Keratinocyte (primary cell): ENCODE data around the gene RAE1. TPM values are rescaled to one million over a fixed set of nuclear protein-coding genes. Genes with fewer than 3 reads are reported as not detected.
A peak's percentile ranks its signal among the peaks of the same experiment; 100 is the strongest.

Experiments used
- DNase-seq: peaks from one replicate; pipeline ENCODE4 v3.0.0-alpha.2; 2011; ENCODE audit warnings: low read depth, missing footprints, low spot score
- FAIRE-seq: peaks from 2 replicates; lab custom pipeline; 2011; peaks lifted over from hg19 to GRCh38; lab: Jason Lieb, UNC
- H2AFZ ChIP-seq: 2 replicates; pipeline ENCODE4 v1.6.0; 2012; ENCODE audit warnings: low read length, control low read depth, inconsistent platforms; ENCODE audit not compliant: control insufficient read depth
- H3K27ac ChIP-seq: 2 replicates; pipeline ENCODE4 v1.5.1; 2011; ENCODE audit warnings: low read length; ENCODE audit not compliant: control insufficient read depth, insufficient read depth
- H3K27me3 ChIP-seq: 3 replicates; pipeline ENCODE4 v1.6.0; 2011; ENCODE audit warnings: low read length; ENCODE audit not compliant: control insufficient read depth, insufficient read depth; ENCODE audit errors: extremely low read depth
- H3K36me3 ChIP-seq, 2 experiments: 2 replicates in 1 of 2; 3 replicates in 1 of 2; pipeline ENCODE4 v1.5.1; 2011; ENCODE audit warnings: low read length in 2 of 2, mild to moderate bottlenecking in 1 of 2; ENCODE audit not compliant: control insufficient read depth in 2 of 2, insufficient read depth in 2 of 2; ENCODE audit errors: extremely low read depth in 1 of 2
- H3K4me1 ChIP-seq: 3 replicates; pipeline ENCODE4 v1.5.1; 2011; ENCODE audit warnings: low read length; ENCODE audit not compliant: control insufficient read depth, insufficient read depth; ENCODE audit errors: extremely low read depth
- H3K4me2 ChIP-seq: 3 replicates; pipeline ENCODE4 v1.6.0; 2011; ENCODE audit warnings: low read depth, low read length; ENCODE audit not compliant: control insufficient read depth, insufficient read depth; ENCODE audit errors: extremely low read depth
- H3K4me3 ChIP-seq, 3 experiments: fragments of 200-600 bp in 1 of 3; sonication (generic) in 1 of 3; 2 replicates in 2 of 3; 3 replicates in 1 of 3; pipeline ENCODE4 v1.5.1; 2011 to 2016; ENCODE audit warnings: low read length in 3 of 3, mild to moderate bottlenecking in 3 of 3, control low read depth in 2 of 3, inconsistent platforms in 1 of 3, low read depth in 1 of 3, mixed read lengths in 1 of 3, mixed run types in 1 of 3, moderate library complexity in 1 of 3; ENCODE audit not compliant: control insufficient read depth in 2 of 3, insufficient read depth in 2 of 3; ENCODE audit errors: extremely low read depth in 1 of 3
- H3K79me2 ChIP-seq: 2 replicates; pipeline ENCODE4 v1.6.0; 2012; ENCODE audit warnings: low read length; ENCODE audit not compliant: control insufficient read depth, insufficient read depth
- H3K9ac ChIP-seq: 3 replicates; pipeline ENCODE4 v1.6.0; 2011; ENCODE audit warnings: low read length; ENCODE audit not compliant: control insufficient read depth, insufficient read depth; ENCODE audit errors: extremely low read depth
- H3K9me1 ChIP-seq: 3 replicates; pipeline ENCODE4 v1.6.0; 2011; ENCODE audit warnings: low read length; ENCODE audit not compliant: control insufficient read depth, insufficient read depth; ENCODE audit errors: extremely low read depth
- H3K9me3 ChIP-seq: 2 replicates; pipeline ENCODE4 v1.5.1; 2012; ENCODE audit warnings: low read depth, low read length; ENCODE audit not compliant: control insufficient read depth
- H4K20me1 ChIP-seq: 3 replicates; pipeline ENCODE4 v1.6.0; 2011; ENCODE audit warnings: low read length; ENCODE audit not compliant: control insufficient read depth, insufficient read depth; ENCODE audit errors: extremely low read depth
- CTCF ChIP-seq, 3 experiments: IDR thresholded peaks in 1 of 3; conservative IDR thresholded peaks in 1 of 3; optimal IDR thresholded peaks in 1 of 3; 2 replicates in 2 of 3; 3 replicates in 1 of 3; pipeline versions ENCODE3 to v1.5.1; 2011; ENCODE audit warnings: low read length in 3 of 3, mild to moderate bottlenecking in 3 of 3, moderate library complexity in 2 of 3, control low read depth in 1 of 3, inconsistent platforms in 1 of 3; ENCODE audit not compliant: insufficient read depth in 2 of 3; ENCODE audit errors: extremely low read depth in 1 of 3
- EZH2 ChIP-seq: IDR thresholded peaks from one replicate; pipeline ENCODE4 v1.6.1; 2012; ENCODE audit warnings: inconsistent platforms, mild to moderate bottlenecking, low read length, moderate library complexity
- dilution Hi-C: fragments of 300-500 bp; cut with MboI; formaldehyde crosslinking; loops from one replicate; pipeline ENCODE4 v1.7.0; 2020; ENCODE audit warnings: low sequenced_read_pairs; ENCODE audit not compliant: extremely low pct_ligation_motif_present
- polyA plus RNA-seq, 5 experiments: library from polyadenylated mRNA; depleted of rRNA in 3 of 5; stranded (reverse) in 3 of 5; stranded (forward) in 1 of 5; unstranded in 1 of 5; fragments of >200 nt; gene quantifications; 1 replicate in 1 of 5; 2 replicates in 3 of 5; 3 replicates in 1 of 5; pipeline versions ENCODE4 v1.2.1 to v1.2.3, GENCODE V29; 2011 to 2012; ENCODE audit warnings: missing spikeins in 2 of 5, low read depth in 1 of 5, low replicate concordance in 1 of 5

RAE1 gene
- polyA plus RNA-seq, 1 donor (not counting 4 experiments of a cell fraction or from before 2014, with no cell fraction given), result 32.4 TPM

GRCh38 chr20:57335392-57335791 lies 15.7 kb upstream of the RAE1 start:
- no peak overlapping the region for H3K27ac ChIP-seq
- TF ChIP-seq CTCF (optimal IDR thresholded peaks at IDR 0.05 in 1 of 3, IDR thresholded peaks at IDR 0.05 in 1 of 3, conservative IDR thresholded peaks at IDR 0.05 in 1 of 3; ENCODE audit: extremely low read depth in 1 of 3, insufficient read depth in 2 of 3, low read length in 3 of 3) (no peak), EZH2 (no peak)
- H3K4me2 ChIP-seq, result no peak overlapping the region
- H3K36me3 ChIP-seq, result no peaks in the 10 kb centered on the region
- no peak overlapping the region for H3K9ac ChIP-seq
- FAIRE-seq (no peak), DNase-seq (no peak)
- no peaks in the 10 kb centered on the region for H3K4me1 ChIP-seq
- no peaks in the 10 kb centered on the region for H3K79me2 ChIP-seq
- no peaks in the 10 kb centered on the region for H4K20me1 ChIP-seq
- H2AFZ ChIP-seq, result no peak overlapping the region
- H3K9me1 ChIP-seq, result no peaks in the 10 kb centered on the region
- dilution Hi-C loops, result loop anchor here (25.0 kb wide), 1 partner anchor 248 kb away; no protein-coding TSS in a partner anchor
- no peaks in the 10 kb centered on the region for H3K9me3 ChIP-seq
- H3K4me3 ChIP-seq, result no peak overlapping the region
- peaks cover 14% of the 10 kb centered on the region for H3K27me3 ChIP-seq

GRCh38 chr20:57341663-57342062 lies 9.4 kb upstream of the RAE1 start:
- H3K4me2 ChIP-seq, result no peak overlapping the region
- H2AFZ ChIP-seq, result no peak overlapping the region
- H3K27me3 ChIP-seq, result no peaks in the 10 kb centered on the region
- no peaks in the 10 kb centered on the region for H4K20me1 ChIP-seq
- no peak overlapping the region for H3K9ac ChIP-seq
- no peaks in the 10 kb centered on the region for H3K9me3 ChIP-seq
- no peak for TF ChIP-seq EZH2
- H3K79me2 ChIP-seq, result no peaks in the 10 kb centered on the region
- H3K27ac ChIP-seq, result no peak overlapping the region
- no peaks in the 10 kb centered on the region for H3K9me1 ChIP-seq
- dilution Hi-C loops, result loop anchor here (25.0 kb wide), 1 partner anchor 254 kb away; no protein-coding TSS in a partner anchor
- no peak overlapping the region for H3K4me3 ChIP-seq
- H3K4me1 ChIP-seq, result no peaks in the 10 kb centered on the region
- DNase-seq, result no peak
- no peak for FAIRE-seq
- no peaks in the 10 kb centered on the region for H3K36me3 ChIP-seq

- H2AFZ ChIP-seq, result no peak overlapping the region
These were observed 8.2 kb upstream of the RAE1 start for GRCh38 chr20:57342829-57343228.

More at GRCh38 chr20:57342829-57343228, 8.2 kb upstream of the RAE1 start:
- Histone ChIP-seq H3K4me3 (no peak overlapping the region), H3K36me3 (no peaks in the 10 kb centered on the region), H3K79me2 (no peaks in the 10 kb centered on the region), H3K27me3 (no peaks in the 10 kb centered on the region), H3K9ac (no peak overlapping the region), H3K9me1 (no peaks in the 10 kb centered on the region), H3K4me1 (no peaks in the 10 kb centered on the region), H3K9me3 (no peaks in the 10 kb centered on the region), H3K4me2 (no peak overlapping the region), H4K20me1 (no peaks in the 10 kb centered on the region), H3K27ac (no peak overlapping the region)
- dilution Hi-C loops, result loop anchor here (25.0 kb wide), 1 partner anchor 256 kb away; no protein-coding TSS in a partner anchor
- FAIRE-seq, result no peak
- peak; percentile 32 for DNase-seq
- TF ChIP-seq CTCF (optimal IDR thresholded peaks at IDR 0.05 in 1 of 3, IDR thresholded peaks at IDR 0.05 in 1 of 3, conservative IDR thresholded peaks at IDR 0.05 in 1 of 3; ENCODE audit: extremely low read depth in 1 of 3, insufficient read depth in 2 of 3, low read length in 3 of 3) (no peak), EZH2 (no peak)
